Tibial nerve (tissue), 4 donors: ENCODE data around the gene IL1R1. TPM values are rescaled to one million over a fixed set of nuclear protein-coding genes. Genes with fewer than 3 reads are reported as not detected.

Experiments used
- total RNA-seq, 4 donors: library from RNA; depleted of rRNA; stranded (reverse); fragments of >200 nt; gene quantifications; one replicate each; pipeline ENCODE4 v1.1.0, GENCODE V29; 2016

The IL1R1 gene
- total RNA-seq, 4 donors from 2014 or later = 29.5 to 81.2 (median 57.4) TPM

Other genes with a start within 250 kb of the IL1R1 start
- gene IL1R2, start 150.8 kb upstream of the IL1R1 start, total RNA-seq = 10 to 100 TPM in 1 of 4 donors, 1 to 10 TPM in 3; 3.6 to 17.7 (median 7.5) TPM
- under 1 TPM in 1 of 4 donors, not detected in 3; 0.30 TPM for gene IL1RL2, start 44.3 kb downstream of the IL1R1 start, total RNA-seq
- 10 to 100 TPM in 1 of 4 donors, 1 to 10 TPM in 3; 3.9 to 17.7 (median 6.9) TPM for gene IL1RL1, start 168.8 kb downstream of the IL1R1 start, total RNA-seq
- gene IL18R1, start 213.1 kb downstream of the IL1R1 start, total RNA-seq = 1 to 10 TPM; 1.7 to 3.9 (median 3.8) TPM